ENCODE data around the gene SLC7A8. TPM values are rescaled to one million over a fixed set of nuclear protein-coding genes. Genes with fewer than 3 reads are reported as not detected.
"Not testable (repeated sequence)": the region's sequence is repeated elsewhere in the genome, so short reads cannot be mapped to it uniquely, and the experiment has no call there.

Gene SLC7A8
- total and polyA plus RNA-seq, 2 of the 4 experiments (the other 2 are of a cell fraction) = 0.31 TPM; not detected in 1

GRCh38 chr14:23224958-23225357, 41.5 kb upstream of the SLC7A8 start:
- H2BK120ac ChIP-seq (ENCODE audit: low read depth, low read length); H3K56ac ChIP-seq (ENCODE audit: extremely low read depth, insufficient read depth, low read length); POLR2A ChIA-PET (ENCODE audit: unreplicated experiment); H2BK20ac ChIP-seq (ENCODE audit: low read depth, low read length); H2AK9ac ChIP-seq (replicated peaks; ENCODE audit: low read depth, low read length, poor library complexity); dilution Hi-C loops (cut with HindIII; ENCODE audit: low sequenced_read_pairs, unreplicated experiment); H4K5ac ChIP-seq (ENCODE audit: low read depth, low read length); H2BK15ac ChIP-seq (ENCODE audit: low read depth, low read length); H4K91ac ChIP-seq (ENCODE audit: insufficient read depth, low read depth, low read length); H3K4ac ChIP-seq (ENCODE audit: low read depth, low read length); BruUV-seq (replicated peaks); H3K4me1 ChIP-seq (ENCODE audit: control insufficient read depth, insufficient read depth, low read length); H3K9me3 ChIP-seq (ENCODE audit: control insufficient read depth, insufficient read depth, low read length); H3K27me3 ChIP-seq (ENCODE audit: control insufficient read depth, insufficient read depth, low read length); H3K27ac ChIP-seq (ENCODE audit: insufficient read depth, low read length); H4K8ac ChIP-seq (ENCODE audit: low read depth in 2 of 2, low read length in 2 of 2); H3K4me2 ChIP-seq (ENCODE audit: low read depth, low read length); in situ Hi-C loops (cut with MboI; ENCODE audit: low sequenced_read_pairs); H2AFZ ChIP-seq (replicated peaks; ENCODE audit: low read length, poor library complexity); H3K9ac ChIP-seq (ENCODE audit: low read depth, low read length); H4K20me1 ChIP-seq (ENCODE audit: insufficient read depth, low read length); H3K9me1 ChIP-seq (ENCODE audit: insufficient read depth, low read length); CTCF ChIA-PET; DNase-seq; H2BK5ac ChIP-seq (ENCODE audit: low read depth, low read length, poor library complexity, severe bottlenecking); H3K4me3 ChIP-seq (ENCODE audit: insufficient read depth, low read depth, low read length); H3K36me3 ChIP-seq (ENCODE audit: control insufficient read depth, insufficient read depth, low read length); H3K79me1 ChIP-seq (ENCODE audit: low read depth in 1 of 2, low read length in 2 of 2); intact Hi-C loops (cut with micrococcal nuclease); ATAC-seq (ENCODE audit: low read depth); H2AK5ac ChIP-seq (ENCODE audit: low read depth, low read length); H3K18ac ChIP-seq (ENCODE audit: low read depth, low read length); H3K14ac ChIP-seq (replicated peaks; ENCODE audit: low read depth, low read length); H3K23ac ChIP-seq (ENCODE audit: low read depth, low read length): not testable (repeated sequence)
- no CpG with 5 or more reads among the region's 1 CpG for WGBS, 2 experiments (ENCODE audit: extremely low coverage in 2 of 2, insufficient read length in 1 of 2)

Measured in IMR-90 (cell line).